Central memory CD4-positive, alpha-beta T cell (primary cell): Measurements from ENCODE around the gene RABAC1.
"Not testable (repeated sequence)": the region's sequence is repeated elsewhere in the genome, so short reads cannot be mapped to it uniquely, and the experiment has no call there.

Source experiments
- DNase-seq: peaks from one replicate; pipeline ENCODE4 v3.0.0; 2022
- total RNA-seq, 3 experiments: gene quantifications; one replicate each; lab custom pipeline; 2026; lab: John Stamatoyannopoulos, UW

The RABAC1 gene, protein sequence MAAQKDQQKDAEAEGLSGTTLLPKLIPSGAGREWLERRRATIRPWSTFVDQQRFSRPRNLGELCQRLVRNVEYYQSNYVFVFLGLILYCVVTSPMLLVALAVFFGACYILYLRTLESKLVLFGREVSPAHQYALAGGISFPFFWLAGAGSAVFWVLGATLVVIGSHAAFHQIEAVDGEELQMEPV
- 5.2 to 10.7 (median 6.4) reads per million in 3 experiments for total RNA-seq

DNA sequence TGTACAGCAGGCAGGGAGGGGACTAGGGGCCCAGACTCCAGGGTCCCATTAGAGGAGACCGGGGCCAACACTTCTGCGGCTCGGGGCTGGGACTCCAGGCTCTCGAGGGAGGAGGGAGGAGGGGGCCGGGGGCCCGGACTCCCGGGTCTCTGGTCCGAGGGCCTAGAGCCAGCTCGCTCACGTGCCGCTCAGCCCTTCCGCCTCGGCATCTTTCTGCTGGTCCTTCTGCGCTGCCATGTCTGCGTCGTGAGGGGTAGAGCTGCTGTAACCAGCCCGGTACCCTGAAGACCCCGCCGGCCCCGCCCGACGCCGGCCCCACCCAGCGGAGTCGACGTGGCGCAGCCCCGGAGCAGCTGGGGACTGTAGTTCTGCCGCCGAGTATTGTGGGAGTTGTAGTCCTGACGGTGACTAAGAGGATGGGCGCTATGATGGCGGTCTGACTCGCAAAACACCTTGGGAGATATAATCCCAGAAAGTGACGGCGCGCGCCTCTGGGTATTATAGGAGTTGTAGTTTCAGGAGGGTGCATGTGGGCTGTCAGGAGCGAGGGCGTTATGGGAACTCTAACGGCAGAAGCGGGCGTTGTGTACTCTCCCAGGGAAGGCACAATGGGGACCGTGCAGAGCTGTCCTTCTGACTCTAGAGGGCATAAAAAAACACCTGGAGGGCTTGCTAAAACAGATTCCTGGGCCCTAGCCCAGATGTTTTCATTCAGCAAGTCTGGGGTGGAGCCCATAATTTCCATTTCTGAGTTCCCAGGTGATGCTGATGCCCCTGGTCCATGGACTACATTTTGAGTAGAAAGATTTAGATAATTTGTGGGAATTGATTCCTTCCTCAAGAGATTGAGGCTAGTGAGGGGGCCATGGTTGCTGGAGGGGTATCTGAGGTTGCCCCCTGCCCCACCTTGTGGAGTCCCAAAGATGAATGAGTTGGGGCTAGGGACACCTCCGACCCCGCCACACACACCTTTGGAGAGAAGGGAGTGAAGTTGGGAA is at the start of gene RABAC1:
Gene RABAC1, minus strand, starts transcription at position 266 of the 998 bp plus-strand sequence. Its CDS starts 29 bp downstream, at position 237.
- peak; percentile 83 for DNase-seq

DNA sequence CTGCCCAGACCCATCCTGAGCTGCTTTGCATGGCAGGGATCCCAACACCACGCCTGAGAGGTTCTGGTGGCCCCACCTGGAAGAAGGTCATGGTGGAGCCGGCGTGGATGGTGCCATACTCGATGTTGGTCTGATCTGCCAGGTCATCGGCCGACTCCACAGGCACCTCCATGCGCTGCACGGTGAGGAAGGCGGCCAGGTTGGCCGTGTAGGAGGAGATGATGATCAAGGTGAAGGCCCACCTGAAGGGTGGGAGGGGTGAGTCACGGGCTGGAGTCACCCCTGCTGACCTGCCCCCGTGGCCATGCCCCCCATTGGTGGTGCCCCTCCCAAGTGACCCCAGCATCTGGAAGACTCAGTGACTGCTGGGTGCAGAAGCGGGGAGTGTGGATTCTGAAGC is 47.4 kb upstream of the RABAC1 start:
- no peak for DNase-seq

DNA sequence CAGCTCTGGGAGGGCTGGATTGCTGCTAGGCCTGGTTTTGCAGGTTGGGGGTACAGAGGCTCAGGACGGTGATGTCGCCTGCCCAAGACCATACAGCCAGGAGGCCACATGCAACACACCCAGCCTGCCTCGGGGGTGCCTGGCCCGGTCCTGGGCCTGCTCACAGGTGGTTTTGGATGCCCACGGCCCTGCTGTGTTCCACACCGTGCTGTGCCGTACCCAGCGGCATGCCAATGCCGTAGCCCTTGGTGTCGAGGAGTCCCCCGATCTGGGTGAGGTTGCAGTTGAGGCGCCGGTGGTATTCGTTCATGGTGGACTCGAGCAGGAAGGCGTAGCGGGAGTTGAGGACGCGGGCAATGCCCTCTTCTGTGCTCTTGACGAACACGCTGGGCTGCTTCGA is 46.4 kb upstream of the RABAC1 start:
- DNase-seq: no peak

DNA sequence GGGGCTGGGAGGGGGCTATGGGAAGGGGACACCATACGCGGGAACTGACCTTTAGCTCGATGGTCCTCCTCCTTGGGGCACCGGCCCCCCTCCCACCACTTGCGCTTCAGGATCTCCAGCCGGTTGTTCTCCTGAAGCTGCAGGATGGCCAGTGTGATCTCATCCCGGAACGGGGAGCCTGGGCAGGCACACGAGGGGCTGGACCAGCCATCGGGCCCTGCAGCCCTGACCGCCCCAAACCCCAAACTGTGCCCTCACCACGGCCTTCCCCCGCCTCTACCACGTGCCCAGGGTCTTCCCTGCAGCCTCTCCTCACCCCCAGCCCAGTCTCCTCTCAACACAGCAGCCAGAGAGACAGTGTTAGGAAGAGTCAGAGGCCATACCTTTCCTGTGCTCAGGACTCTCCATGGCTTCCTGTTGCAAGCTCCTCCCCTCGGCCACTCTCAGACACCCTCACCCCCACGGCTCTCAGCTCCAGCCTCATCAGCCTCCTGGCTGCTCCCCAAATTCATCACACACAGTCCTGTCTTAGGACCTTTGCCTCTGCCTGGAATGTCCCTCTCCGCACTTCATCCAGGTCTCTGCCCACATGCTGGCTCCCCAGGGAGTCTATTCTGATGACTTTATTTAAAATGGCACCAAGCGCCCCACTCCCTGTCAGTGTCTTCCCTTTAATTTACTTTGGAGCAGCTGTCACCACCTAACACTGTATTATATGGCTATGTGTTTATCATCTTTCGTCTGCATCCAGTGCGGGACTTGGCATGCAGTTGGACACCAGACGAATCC is 44.6 kb upstream of the RABAC1 start:
- no peak for DNase-seq

DNA sequence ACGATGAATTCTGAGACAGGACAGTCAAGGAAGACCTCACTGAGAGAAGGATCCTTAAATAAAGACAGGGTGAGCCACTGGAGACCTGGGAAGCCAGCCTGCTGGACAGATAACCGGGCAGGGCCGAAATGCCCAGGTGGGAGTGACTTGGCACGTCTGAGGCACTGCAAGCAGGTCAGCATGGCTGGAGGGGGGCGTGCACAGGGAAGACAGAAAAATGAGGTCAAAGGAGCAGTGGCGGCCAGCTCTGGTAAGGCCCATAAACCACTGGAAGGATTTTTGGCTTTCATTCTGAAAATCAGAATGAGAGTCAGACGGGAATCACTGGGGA is 40.7 kb upstream of the RABAC1 start:
- DNase-seq: no peak

DNA sequence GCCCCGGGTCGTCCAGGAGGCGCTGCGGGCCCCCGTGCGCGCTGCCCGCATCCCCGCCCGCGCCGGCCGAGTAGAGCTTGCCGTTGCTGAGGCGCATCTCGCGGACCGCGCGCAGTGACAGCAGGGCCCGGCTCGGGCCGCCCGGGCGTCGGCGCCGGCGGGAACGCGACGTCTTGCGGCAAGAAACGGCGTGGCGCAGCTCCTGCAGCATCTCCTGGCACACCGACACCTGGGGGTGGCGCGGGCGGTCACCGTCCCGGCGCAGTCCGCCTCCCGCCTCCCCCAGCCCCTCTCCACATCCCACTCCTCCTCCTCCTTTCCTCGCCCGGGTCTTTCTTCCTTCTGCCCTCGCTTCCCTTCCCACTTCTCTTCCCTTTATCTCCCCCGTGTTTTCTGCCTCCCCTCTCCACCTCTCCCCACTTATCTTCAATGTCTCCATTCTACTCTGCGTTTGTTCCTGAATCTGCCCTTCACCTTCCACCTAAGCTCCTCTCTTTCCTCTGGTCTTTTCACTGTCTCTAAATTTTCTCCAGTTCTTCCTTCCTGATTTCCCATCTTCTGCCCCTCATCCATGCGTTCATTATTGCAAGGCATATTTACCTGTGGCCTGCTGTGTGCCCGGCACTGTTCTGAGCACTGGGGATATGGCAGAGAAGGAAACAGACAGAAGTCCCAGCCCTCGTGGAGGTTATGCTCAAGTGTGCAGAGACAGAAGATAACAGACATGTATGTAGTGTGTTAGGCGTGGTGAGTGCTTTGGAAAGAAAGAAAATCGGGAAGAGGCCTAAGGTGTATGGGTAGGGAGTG is 40.2 kb upstream of the RABAC1 start:
- DNase-seq: no peak

DNA sequence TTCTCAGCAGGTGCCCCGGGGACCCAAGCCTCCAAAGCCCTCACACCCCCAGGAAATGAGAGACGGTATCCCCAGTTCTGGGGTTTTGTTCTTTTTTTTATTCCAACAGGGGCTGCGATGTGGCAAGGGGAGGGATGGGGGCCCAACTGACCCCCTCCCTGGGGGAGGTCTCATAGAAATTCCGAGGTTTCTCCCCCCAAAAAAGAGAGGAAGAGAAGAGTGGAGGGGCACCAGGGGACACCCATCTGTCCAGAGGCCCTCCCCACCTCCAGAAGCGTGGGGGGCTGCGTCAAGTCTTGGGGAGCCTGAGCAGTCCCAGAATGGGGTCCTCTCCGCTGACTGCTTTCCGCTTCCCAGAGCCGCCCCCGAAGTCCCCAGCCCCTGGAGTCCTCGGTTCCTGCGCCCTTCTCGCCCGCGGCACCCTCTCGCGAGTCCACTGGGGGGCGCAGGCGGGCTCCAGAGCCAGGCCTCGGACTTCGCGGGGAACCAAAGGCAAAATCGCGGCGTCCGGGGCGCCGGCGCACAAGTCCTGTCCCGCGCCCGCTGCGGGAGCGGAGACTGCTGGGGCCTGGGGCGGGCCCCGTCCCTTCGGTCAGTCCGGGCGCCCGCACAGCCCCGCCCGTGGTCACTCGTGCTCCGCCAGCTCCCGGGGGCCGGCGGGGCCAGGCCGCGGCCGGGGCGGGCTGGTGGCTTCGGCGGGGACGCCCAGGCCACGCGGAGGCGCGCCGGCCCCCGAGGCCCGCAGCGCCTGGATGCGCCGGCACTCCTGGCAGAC is 39.3 kb upstream of the RABAC1 start:
- no peak for DNase-seq

DNA sequence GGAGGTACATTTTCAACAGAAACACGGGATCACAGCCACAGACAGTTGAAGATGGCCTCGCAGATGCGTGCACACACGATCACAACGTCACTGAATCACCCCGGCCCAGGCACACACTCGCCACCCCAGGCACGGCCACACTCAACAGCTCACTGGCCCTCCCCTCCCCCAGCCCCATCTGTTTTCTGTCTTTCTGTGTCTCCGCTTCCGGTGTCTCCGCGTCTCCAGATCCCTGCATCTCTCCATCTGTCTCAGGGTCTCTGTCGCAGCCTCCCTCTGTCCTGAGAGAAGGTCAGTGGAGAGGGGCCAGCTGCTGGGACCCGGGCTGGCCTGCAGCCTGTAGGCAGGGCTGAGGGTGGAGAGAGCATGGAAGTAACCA is 38.7 kb upstream of the RABAC1 start:
- DNase-seq: no peak

DNA sequence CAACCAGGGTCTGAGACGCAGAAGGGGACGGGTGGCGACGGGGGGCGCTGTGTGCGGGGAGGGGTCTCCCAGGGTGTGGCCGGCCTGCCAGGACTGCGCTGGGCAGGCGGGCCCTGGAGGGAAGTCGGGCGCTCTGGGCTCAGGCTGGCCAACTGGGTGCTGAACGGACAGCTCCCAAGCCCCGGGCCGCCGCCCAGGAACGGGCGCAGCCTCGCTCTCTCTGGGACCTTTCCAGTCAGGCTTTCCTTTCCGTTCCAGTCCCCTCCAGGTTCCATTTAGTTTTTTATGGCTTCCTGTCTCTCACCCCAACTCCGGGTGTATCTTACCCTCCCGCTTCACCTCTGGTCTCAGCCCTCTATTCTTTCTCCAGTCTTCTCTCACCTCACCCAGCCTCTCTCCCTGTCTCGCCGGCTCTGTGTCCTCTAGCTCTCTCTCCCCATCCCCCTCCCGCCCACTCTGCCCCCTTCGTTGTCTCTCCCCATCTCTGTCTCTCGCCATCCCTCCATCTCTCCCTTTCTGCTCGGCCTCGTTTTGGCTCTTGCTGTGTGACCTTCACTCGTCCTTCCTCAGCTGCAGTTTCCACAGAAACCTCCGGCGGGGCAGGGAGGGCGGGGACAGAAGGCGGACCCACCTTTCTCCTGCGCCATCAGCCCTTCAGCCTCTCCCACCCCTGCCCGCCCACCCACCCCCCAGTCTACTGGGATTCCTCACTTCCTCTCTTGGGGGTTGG is 38.2 kb upstream of the RABAC1 start:
- peak; percentile 21 for DNase-seq

DNA sequence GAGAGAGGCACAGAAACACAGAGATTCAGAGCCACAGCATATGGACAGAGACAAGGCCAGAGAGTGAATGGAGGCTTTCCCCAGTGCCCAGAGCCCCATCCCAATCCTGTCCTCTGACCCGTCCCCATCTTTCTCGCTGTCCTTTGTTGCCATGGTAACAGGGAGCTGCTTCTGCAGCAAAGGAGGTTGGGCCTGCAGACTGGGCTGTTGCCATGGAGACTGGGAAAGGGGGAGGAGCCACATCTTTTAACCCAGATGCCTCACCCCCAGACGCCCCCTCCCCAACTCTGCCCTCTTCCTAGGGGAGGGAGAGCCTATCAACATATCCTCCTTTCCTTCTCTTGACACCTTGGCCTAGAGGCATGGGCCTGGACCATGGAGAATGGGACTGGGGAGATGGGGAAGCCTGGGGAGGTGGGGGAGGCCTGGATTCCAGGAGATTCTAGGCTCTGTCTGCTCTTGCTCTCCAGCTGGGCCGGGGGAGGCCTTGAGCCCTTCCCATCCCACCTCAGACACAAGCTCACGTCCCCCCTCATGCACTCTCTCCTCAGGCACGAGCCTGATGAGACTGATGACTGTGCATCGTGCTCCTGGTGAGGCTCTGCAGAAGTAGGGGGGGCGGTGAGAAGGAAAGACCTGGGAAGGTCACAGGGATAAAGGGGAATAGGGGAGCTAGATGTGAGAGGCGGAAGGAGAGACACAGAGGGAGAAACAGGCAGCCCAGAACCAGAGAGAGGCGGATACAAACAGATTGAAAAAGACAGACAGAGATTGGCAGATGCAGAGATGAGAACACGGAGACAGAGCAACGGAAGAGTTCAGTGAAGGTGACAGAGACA is 37.1 kb upstream of the RABAC1 start:
- no peak for DNase-seq

DNA sequence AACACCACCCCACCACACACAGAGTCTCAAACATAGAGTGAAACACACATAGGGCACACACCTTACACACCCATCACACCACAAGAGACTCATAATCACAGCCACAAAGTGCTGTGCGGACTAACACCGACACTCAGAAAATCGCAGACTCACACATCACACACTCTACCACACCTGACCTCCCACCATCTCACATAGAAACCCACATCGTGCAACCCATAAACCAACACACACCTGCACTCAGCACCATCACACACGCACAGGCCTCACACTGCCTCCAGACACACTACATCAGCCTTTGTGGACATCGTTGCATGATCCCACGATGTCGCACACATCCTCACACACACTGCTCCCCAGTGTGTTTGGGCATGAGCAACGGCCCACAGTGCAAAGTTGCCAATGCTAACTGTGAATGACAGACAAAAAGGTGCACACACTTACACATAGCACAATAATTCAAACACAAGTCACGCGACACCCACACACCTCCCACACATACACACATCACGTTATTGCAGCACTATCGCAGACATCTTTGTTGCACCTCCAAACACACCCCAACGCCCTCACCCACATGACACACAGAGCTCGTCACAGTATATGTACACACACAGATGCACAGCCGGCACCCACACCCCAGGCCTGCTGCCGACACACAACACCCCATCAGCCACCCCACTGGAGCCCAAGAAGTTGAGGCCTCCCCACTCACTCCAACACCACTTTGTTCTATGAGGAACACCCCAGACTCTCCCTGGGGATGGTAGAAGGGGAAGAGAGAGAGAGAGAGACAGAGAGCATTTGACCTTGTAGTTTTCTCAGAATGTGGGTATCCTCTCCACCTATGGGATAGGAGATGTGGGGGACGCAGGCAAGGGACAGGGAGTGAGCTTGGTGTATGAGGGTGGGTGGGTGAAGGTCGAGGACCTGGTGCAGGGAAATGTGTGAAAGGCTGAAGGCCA is 36.2 kb upstream of the RABAC1 start:
- no peak for DNase-seq

DNA sequence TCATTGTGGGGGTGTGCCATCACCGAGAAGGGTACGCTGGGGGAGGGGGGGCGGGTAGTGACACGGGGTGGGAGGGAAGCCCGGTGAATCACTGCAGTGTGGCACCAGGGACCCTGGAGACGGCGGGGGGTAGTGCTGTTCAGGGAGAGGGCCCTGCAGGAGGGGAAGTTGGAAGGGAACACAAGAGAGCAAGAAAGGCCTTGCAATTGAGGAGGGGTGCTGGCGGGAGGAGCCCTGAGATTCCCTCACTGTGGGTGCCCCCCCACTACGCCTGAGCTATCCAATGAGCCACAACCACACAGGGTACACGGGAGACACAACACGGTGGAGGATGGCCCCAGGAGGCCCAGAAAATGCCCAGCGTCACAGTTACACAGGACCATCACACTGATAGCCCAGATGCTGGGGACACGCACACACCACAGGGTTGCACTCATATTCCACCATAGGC is 35.4 kb upstream of the RABAC1 start:
- DNase-seq: no peak

DNA sequence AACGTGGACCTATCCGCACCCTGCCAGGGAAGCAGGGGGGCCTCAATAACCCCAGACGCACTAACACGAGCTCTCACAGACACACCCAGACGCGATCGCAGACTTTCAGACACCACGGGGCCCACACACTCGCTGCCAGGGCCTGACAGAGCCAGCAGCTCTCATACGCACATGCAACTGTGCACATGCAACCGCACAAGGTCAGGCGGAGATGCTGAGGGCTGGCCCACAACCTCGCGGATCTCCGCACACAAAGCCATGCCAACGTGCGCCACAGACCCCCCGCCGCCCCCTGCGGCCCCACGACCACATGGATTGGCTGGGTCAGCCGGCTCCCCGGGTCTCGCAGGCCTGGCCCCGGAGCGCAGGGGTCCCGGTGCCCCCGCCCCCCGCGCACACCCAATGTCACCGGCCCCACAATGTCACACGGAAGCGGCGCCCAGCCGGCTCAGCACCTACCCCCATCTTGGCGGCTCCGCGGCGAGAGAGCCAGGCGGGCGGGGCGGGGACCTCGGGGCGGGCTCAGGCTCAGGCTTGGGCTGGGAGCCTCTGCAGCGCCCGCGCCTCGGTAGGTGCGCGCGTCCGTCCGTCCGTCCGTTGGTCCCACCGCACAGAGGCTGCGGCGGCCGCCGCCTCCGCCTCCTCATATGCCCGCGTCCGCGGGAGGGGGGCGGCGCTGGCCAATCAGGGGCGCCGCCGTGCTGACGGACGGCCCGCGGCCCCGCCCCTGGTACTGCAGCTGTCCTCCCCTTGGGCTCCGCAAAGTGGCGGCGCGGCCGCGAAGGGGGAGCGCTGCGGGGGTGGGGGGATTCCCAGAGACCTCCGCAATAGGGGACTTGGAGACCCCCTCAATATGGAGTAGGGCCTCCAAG is 34.7 kb upstream of the RABAC1 start, which contains the start of gene ATP1A3:
Gene ATP1A3, minus strand, starts transcription at position 619 of the 872 bp plus-strand sequence. Its CDS starts 154 bp downstream, at position 465.
- peak; percentile 51 for DNase-seq

DNA sequence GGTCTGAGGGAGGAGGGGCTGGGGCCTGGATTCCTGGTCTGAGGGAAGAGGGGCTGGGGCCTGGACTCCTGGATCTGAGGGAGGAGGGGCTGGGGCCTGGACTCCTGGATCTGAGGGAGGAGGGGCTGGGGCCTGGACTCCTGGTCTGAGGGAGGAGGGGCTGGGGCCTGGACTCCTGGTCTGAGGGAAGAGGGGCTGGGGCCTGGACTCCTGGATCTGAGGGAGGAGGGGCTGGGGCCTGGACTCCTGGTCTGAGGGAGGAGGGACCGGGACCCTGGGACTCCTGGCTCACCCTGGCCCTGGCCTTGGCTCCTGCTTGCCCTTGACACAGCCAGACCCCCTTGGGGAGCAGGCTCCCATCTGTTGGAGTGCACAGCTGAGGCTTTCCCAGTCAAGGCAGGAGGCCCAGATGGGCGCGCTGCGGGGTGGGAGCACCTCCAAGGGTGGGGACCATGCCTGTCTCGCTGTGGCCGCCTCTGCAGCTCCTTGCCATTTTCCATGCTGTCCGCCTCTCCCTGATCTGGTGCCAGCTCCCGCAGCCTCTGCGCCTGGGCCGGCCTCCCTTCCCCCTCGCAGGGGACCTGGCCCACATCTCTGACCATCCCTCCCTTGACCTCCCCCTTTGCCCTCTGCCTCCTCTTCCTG is 32.9 kb upstream of the RABAC1 start:
- DNase-seq: not testable (repeated sequence)

DNA sequence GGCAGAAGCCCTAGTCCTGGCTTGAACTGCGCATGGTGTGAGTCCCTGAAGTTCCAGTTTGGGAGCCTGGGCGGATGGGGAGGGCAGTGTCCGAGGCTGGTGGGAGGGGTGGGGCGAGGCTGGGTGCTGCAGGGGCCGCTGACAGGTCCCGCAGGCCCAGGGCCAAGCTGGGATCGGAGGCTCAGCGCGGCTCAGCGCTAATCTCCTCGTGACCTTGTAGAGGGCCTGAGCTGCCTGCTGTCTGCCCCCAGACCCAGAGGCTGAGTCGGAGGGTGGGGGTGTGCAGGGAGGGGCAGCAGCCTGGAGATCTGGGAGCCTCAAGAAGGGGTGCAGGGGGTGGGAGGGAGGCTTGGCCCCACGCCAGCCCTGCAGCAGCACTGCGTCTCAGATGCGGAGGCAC is 31.9 kb upstream of the RABAC1 start:
- no peak for DNase-seq

DNA sequence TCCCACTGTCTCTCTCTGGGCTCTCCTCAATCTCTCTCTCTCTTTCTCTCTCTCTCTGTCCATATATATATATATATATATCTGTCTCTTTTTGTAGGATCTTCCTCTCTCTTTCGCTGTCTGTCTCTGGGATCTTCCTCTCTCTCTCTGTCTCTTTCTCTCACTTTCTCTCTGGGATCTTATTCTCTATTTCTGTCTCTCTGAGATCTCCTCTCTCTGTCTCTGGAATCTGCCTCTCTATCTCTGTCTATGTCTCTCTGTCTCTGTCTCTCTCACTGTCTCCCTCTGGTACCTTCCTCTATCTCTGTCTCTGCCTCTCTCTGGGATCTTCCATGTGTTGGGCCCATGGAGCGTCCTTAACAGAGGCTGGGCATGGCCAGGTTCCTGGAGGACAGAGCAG is 31.5 kb upstream of the RABAC1 start:
- DNase-seq: no peak

DNA sequence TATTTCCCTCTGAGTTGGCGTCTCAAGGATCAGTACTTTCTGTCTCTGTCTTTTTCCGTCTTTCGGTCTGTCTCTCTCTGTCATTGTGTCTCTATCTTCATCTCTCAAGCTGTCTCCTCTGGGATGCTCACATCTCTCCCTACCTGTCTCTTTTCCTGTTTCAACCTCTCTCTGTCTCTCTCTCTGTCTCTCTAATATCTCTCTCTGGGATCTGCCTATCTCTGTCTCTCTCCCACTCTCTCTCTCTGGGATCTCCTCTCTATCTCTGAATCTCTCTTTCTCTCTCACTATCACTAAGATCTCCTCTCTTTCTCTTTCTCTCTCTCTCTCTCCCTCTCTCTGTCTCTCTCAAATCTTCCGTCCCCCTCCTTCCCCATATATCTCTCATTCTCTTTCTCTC is 30.9 kb upstream of the RABAC1 start:
- DNase-seq: no peak
